Keratinocyte (primary cell): ENCODE data around the gene CLEC1B.

ENCODE experiments used
- CTCF ChIP-seq, 3 experiments: IDR thresholded peaks in 1 of 3; conservative IDR thresholded peaks in 1 of 3; optimal IDR thresholded peaks in 1 of 3; 2 replicates in 2 of 3; 3 replicates in 1 of 3; pipeline versions ENCODE3 to v1.5.1; 2011; ENCODE audit warnings: low read length in 3 of 3, mild to moderate bottlenecking in 3 of 3, moderate library complexity in 2 of 3, control low read depth in 1 of 3, inconsistent platforms in 1 of 3; ENCODE audit not compliant: insufficient read depth in 2 of 3; ENCODE audit errors: extremely low read depth in 1 of 3
- EZH2 ChIP-seq: IDR thresholded peaks from one replicate; pipeline ENCODE4 v1.6.1; 2012; ENCODE audit warnings: inconsistent platforms, mild to moderate bottlenecking, low read length, moderate library complexity

GRCh38 chr12:9951026-9951675, 47.8 kb downstream of the CLEC1B start:
- TF ChIP-seq CTCF (optimal IDR thresholded peaks at IDR 0.05 in 1 of 3, IDR thresholded peaks at IDR 0.05 in 1 of 3, conservative IDR thresholded peaks at IDR 0.05 in 1 of 3; ENCODE audit: extremely low read depth in 1 of 3, insufficient read depth in 2 of 3, low read length in 3 of 3) (no peak), EZH2 (no peak)
